Transverse colon (tissue), 4 donors: Measurements from ENCODE around the gene GOLGA2. TPM values are rescaled to one million over a fixed set of nuclear protein-coding genes. Genes with fewer than 3 reads are reported as not detected.

ENCODE experiments used
- DNase-seq: peaks from one replicate; pipeline ENCODE4 v3.0.0-alpha.2; 2019
- H3K27ac ChIP-seq, 4 donors: fragments of 200-600 bp; sonication (generic); 2 replicates each; pipeline ENCODE4 v1.5.1; 2016 to 2018; ENCODE audit warnings: inconsistent platforms in 4 of 4
- H3K27me3 ChIP-seq: fragments of 200-600 bp; sonication (generic); 2 replicates; pipeline ENCODE4 v1.5.1; 2017; ENCODE audit warnings: inconsistent platforms
- H3K36me3 ChIP-seq, 4 donors: fragments of 200-600 bp; sonication (generic); 2 replicates each; pipeline ENCODE4 v1.5.1; 2017 to 2019; ENCODE audit warnings: inconsistent platforms in 4 of 4
- H3K4me1 ChIP-seq, 4 donors: fragments of 200-600 bp; sonication (generic); 2 replicates each; pipeline ENCODE4 v1.5.1; 2017 to 2020; ENCODE audit warnings: inconsistent platforms in 4 of 4
- H3K4me3 ChIP-seq, 4 donors: fragments of 200-600 bp; sonication (generic); 1 replicate in 1 of 4; 2 replicates in 3 of 4; pipeline versions ENCODE4 v1.5.1 to v1.6.1; 2017 to 2019; ENCODE audit warnings: inconsistent platforms in 4 of 4
- H3K9me3 ChIP-seq, 2 donors: fragments of 200-600 bp; sonication (generic); 2 replicates each; pipeline ENCODE4 v1.5.1; 2017 to 2019; ENCODE audit warnings: inconsistent platforms in 2 of 2
- CTCF ChIP-seq, 5 experiments: fragments of 200-600 bp in 3 of 5; fragments of 450-650 bp in 2 of 5; sonication (generic) in 3 of 5; IDR thresholded peaks; 1 replicate in 2 of 5; 2 replicates in 3 of 5; pipeline ENCODE4 v1.5.1; 2016 to 2017; ENCODE audit warnings: antibody characterized with exemption in 5 of 5, inconsistent platforms in 3 of 5, mild to moderate bottlenecking in 2 of 5, moderate library complexity in 1 of 5
- EP300 ChIP-seq: sonication (generic); formaldehyde crosslinking; IDR thresholded peaks from one replicate; pipeline ENCODE4 v1.6.1; 2017; ENCODE audit warnings: antibody characterized with exemption, low read depth
- POLR2A ChIP-seq: fragments of 450-650 bp; IDR thresholded peaks from one replicate; pipeline ENCODE4 v1.6.1; 2016; ENCODE audit warnings: antibody characterized with exemption, mild to moderate bottlenecking, moderate library complexity
- POLR2AphosphoS5 ChIP-seq, 3 donors: sonication (generic); formaldehyde crosslinking; IDR thresholded peaks; one replicate each; pipeline ENCODE4 v1.6.1; 2016; ENCODE audit warnings: antibody characterized with exemption in 3 of 3
- WGBS, 2 donors: methylation state at CpG; one replicate each; pipeline ENCODE4 v1.1.5; 2018; ENCODE audit warnings: low coverage in 1 of 2; 5-methylcytosine and 5-hydroxymethylcytosine counted together
- in situ Hi-C, 4 donors: fragments of 200-750 bp; cut with MboI; loops; one replicate each; pipeline versions ENCODE4 v1.15.0 to v1.15.1; 2017; ENCODE audit warnings: low sequenced_read_pairs in 3 of 4, low pct_ligation_motif_present in 1 of 4, low pct_unique_long_range_greater_than_20kb in 1 of 4
- intact Hi-C: fragments of 100-400 bp; cut with DNase I; formaldehyde crosslinking; loops from one replicate; pipeline ENCODE4 v1.15.1; 2023; ENCODE audit warnings: low total_unique reads
- total RNA-seq, 4 donors: library from RNA; depleted of rRNA; stranded (reverse); fragments of >200 nt; gene quantifications; one replicate each; pipeline ENCODE4 v1.1.0, GENCODE V29; 2016

The GOLGA2 gene
- total RNA-seq, 4 donors from 2014 or later: 69.9 to 206 (median 75.5) TPM

- intact Hi-C loops: no loop called here
- Histone ChIP-seq H3K4me1 (peaks cover 4 to 19% (median 9%) of the 10 kb centered on the region in 4 donors), H3K36me3 (peaks cover 0 to 17% (median 7%) of the 10 kb centered on the region in 4 donors), H3K27me3 (peaks cover 10% of the 10 kb centered on the region), H3K9me3 (no peaks in the 10 kb centered on the region), H3K4me3 (no peak overlapping the region), H3K27ac (no peak overlapping the region)
- WGBS, 2 donors: 87 to 93% methylated on average over 3 to 30 of the region's 31 CpGs
- TF ChIP-seq CTCF (IDR thresholded peaks at IDR 0.05) (no peak), EP300 (no peak), POLR2AphosphoS5 (IDR thresholded peaks at IDR 0.05) (no peak), POLR2A (no peak)
- no peak for DNase-seq
- in situ Hi-C loops: no loop called here
Observed at GRCh38 chr9:128253140-128253990, 22.4 kb downstream of the GOLGA2 start.

GRCh38 chr9:128252317-128253139 is 23.3 kb downstream of the GOLGA2 start:
- no peak for DNase-seq
- TF ChIP-seq EP300 (no peak), CTCF (IDR thresholded peaks at IDR 0.05) (no peak), POLR2AphosphoS5 (IDR thresholded peaks at IDR 0.05) (no peak), POLR2A (no peak)
- H3K4me1 ChIP-seq: peaks cover 4 to 19% (median 9%) of the 10 kb centered on the region in 4 donors
- no peaks in the 10 kb centered on the region for H3K9me3 ChIP-seq
- peaks cover 10% of the 10 kb centered on the region for H3K27me3 ChIP-seq
- H3K27ac ChIP-seq: no peak overlapping the region
- WGBS, 2 donors: 89 to 90% methylated on average over 2 to 21 of the region's 25 CpGs
- in situ Hi-C loops (no loop called here), intact Hi-C loops (no loop called here)
- no peak overlapping the region for H3K4me3 ChIP-seq
- H3K36me3 ChIP-seq: peaks cover 0 to 9% (median 4%) of the 10 kb centered on the region in 4 donors

GRCh38 chr9:128251732-128252100 is 24.1 kb downstream of the GOLGA2 start:
- TF ChIP-seq EP300 (no peak), POLR2A (no peak), CTCF (IDR thresholded peaks at IDR 0.05) (no peak), POLR2AphosphoS5 (IDR thresholded peaks at IDR 0.05) (no peak)
- no peak overlapping the region for H3K4me3 ChIP-seq
- peaks cover 0 to under 1% (median 0%) of the 10 kb centered on the region in 4 donors for H3K36me3 ChIP-seq
- H3K27ac ChIP-seq: no peak overlapping the region
- no peaks in the 10 kb centered on the region for H3K9me3 ChIP-seq
- no peak for DNase-seq
- in situ Hi-C loops: no loop called here
- intact Hi-C loops: no loop called here
- WGBS, 2 donors: 74% methylated on average over 3 of the region's 3 CpGs; no CpG with 5 or more reads in 1 of the 2 donors
- peaks cover 10% of the 10 kb centered on the region for H3K27me3 ChIP-seq
- H3K4me1 ChIP-seq: peaks cover 4 to 19% (median 9%) of the 10 kb centered on the region in 4 donors
